ENCODE results near the gene TJAP1.

Gene TJAP1

DNA sequence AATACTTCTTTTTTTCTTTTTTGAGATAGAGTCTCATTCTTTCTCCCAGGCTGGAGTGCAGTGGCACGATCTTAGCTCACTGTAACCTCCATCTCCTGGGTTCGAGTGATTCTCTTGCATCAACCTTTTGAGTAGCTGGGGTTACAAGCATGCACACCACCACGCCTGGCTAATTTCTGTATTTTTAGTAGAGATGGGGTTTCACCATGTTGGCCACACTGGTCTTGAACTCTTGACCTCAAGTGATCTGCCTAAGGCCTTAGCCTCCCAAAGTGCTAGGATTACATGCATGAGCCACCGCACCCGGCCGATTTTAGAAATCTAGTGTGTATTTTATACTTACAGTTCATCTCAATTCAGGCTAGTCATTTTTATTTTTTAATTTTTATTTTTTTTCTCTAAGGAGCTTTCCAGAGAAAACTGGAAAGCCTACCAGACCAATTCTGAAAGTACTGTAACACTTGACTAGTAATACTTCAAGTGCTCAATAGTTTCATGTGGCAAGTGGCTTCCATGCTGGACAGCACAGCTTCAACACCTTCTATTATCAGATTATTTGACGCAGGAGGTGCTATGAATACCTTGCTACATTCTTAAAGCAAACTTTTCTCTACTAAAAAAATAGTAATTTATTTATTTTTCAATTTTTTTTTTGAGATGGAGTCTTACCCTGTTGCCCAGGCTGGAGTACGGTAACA lies 64.6 kb downstream of the TJAP1 start:
- FAIRE-seq = no peak

DNA sequence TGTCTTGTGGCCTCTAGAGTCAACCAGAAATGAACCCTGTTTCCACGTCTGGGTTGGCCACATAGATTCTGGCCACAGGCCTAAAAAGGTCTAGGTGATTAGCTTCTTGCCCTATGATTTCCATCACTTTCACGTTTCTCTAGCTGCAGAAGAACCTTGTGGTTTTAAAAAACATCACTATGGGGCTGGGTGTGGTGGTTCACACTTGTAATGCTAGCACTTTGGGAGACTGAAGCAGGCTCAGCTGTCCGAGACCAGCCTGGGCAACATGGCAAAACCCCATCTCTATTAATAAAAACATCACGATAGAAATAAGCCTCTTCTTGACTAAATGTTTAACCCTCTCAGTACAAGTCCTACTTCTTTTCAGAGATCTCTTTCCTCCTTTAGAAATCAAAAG lies 67.1 kb downstream of the TJAP1 start:
- FAIRE-seq = no peak

GRCh38 chr6:43547222-43547621 lies 69.9 kb downstream of the TJAP1 start:
- FAIRE-seq = no peak

Data from G401.6 (cell line).